GM23338 (cell line): Measurements from ENCODE around the gene AKT2. TPM values are rescaled to one million over a fixed set of nuclear protein-coding genes. Genes with fewer than 3 reads are reported as not detected.

Experiments
- ATAC-seq: fragments of 200-7000 bp; cut with Tn5 transposase; 3 replicates; pipeline ENCODE4 v1.9.1; 2020
- DNase-seq: peaks from one replicate; pipeline ENCODE4 v3.0.0-alpha.2; 2015; ENCODE audit warnings: low spot score
- H2AFZ ChIP-seq: fragments of 200-600 bp; sonication (generic); 2 replicates; pipeline ENCODE4 v1.8.0; 2016; ENCODE audit warnings: antibody characterized with exemption, mild to moderate bottlenecking, moderate library complexity
- H3F3A ChIP-seq: fragments of 200-600 bp; sonication (generic); replicated peaks from 2 replicates; pipeline ENCODE4 v1.8.0; 2017; ENCODE audit warnings: antibody characterized with exemption, mixed run types, low read depth
- H3K27ac ChIP-seq: fragments of 200-600 bp; sonication (generic); 2 replicates; pipeline ENCODE4 v1.6.1; 2016; ENCODE audit warnings: low read depth
- H3K27me3 ChIP-seq: fragments of 200-600 bp; sonication (generic); 2 replicates; pipeline ENCODE4 v1.8.0; 2016; ENCODE audit warnings: mild to moderate bottlenecking, mixed run types, moderate library complexity; ENCODE audit not compliant: insufficient read depth
- H3K36me3 ChIP-seq: fragments of 200-600 bp; sonication (generic); 2 replicates; pipeline ENCODE4 v1.8.0; 2016; ENCODE audit warnings: mild to moderate bottlenecking; ENCODE audit not compliant: insufficient read depth
- H3K4me1 ChIP-seq: fragments of 200-600 bp; sonication (generic); 2 replicates; pipeline ENCODE4 v1.8.0; 2016; ENCODE audit warnings: mild to moderate bottlenecking, moderate library complexity; ENCODE audit not compliant: insufficient read depth
- H3K4me2 ChIP-seq: fragments of 200-600 bp; sonication (generic); 2 replicates; pipeline ENCODE4 v1.7.1; 2017; ENCODE audit warnings: mixed run types
- H3K4me3 ChIP-seq: fragments of 200-600 bp; sonication (generic); 2 replicates; pipeline ENCODE4 v1.6.1; 2016; ENCODE audit warnings: mixed run types
- H3K79me2 ChIP-seq: fragments of 200-600 bp; sonication (generic); replicated peaks from 2 replicates; pipeline ENCODE4 v1.8.0; 2017; ENCODE audit warnings: mild to moderate bottlenecking; ENCODE audit not compliant: insufficient read depth
- H3K9me2 ChIP-seq: fragments of 200-600 bp; sonication (generic); 2 replicates; pipeline ENCODE4 v1.8.0; 2017; ENCODE audit not compliant: insufficient read depth
- H4K20me1 ChIP-seq: fragments of 200-600 bp; sonication (generic); replicated peaks from 2 replicates; pipeline ENCODE4 v1.8.0; 2017; ENCODE audit warnings: mild to moderate bottlenecking; ENCODE audit not compliant: insufficient read depth
- H3K27ac Mint-ChIP-seq: 2 replicates; pipeline ENCODE4 v1.8.0; 2020; ENCODE audit warnings: inconsistent platforms, mild to moderate bottlenecking, moderate library complexity, mixed read lengths
- H3K27me3 Mint-ChIP-seq: 3 replicates; pipeline ENCODE4 v1.8.0; 2022; ENCODE audit warnings: low read depth, mild to moderate bottlenecking, moderate library complexity, mixed read lengths, inconsistent platforms; ENCODE audit not compliant: insufficient read depth, poor library complexity
- H3K36me3 Mint-ChIP-seq: 3 replicates; pipeline ENCODE4 v1.8.0; 2021; ENCODE audit warnings: low read depth, mild to moderate bottlenecking, inconsistent platforms, moderate library complexity, mixed read lengths
- H3K4me1 Mint-ChIP-seq: 3 replicates; pipeline ENCODE4 v1.8.0; 2020; ENCODE audit warnings: mild to moderate bottlenecking, inconsistent platforms, mixed read lengths
- H3K4me3 Mint-ChIP-seq: 3 replicates; pipeline ENCODE4 v1.8.0; 2021; ENCODE audit warnings: moderate library complexity, mild to moderate bottlenecking, inconsistent platforms, mixed read lengths
- H3K9me3 Mint-ChIP-seq: 3 replicates; pipeline ENCODE4 v1.8.0; 2020; ENCODE audit warnings: moderate library complexity, mild to moderate bottlenecking, inconsistent platforms, mixed read lengths
- CREB1 ChIP-seq: fragments of 250-450 bp; sonication (Bioruptor Pico); IDR thresholded peaks from 2 replicates; pipeline ENCODE4 v1.5.0; 2020; ENCODE audit warnings: low read depth, mild to moderate bottlenecking, moderate library complexity
- EZH2 ChIP-seq: fragments of 200-600 bp; sonication (generic); IDR thresholded peaks from one replicate; pipeline ENCODE4 v1.8.0; 2017; ENCODE audit warnings: antibody characterized with exemption, mild to moderate bottlenecking, low read depth; ENCODE audit not compliant: unreplicated experiment
- EZH2phosphoT487 ChIP-seq: fragments of 200-600 bp; sonication (generic); IDR thresholded peaks from one replicate; pipeline ENCODE4 v1.8.1; 2018; ENCODE audit warnings: antibody characterized with exemption; ENCODE audit not compliant: unreplicated experiment
- JUNB ChIP-seq: IDR thresholded peaks from one replicate; pipeline ENCODE4 v1.6.1; 2016; ENCODE audit warnings: antibody characterized with exemption; ENCODE audit not compliant: unreplicated experiment
- NANOG ChIP-seq: IDR thresholded peaks from 2 replicates; pipeline ENCODE4 v1.6.1; 2016; ENCODE audit warnings: antibody characterized with exemption, borderline replicate concordance
- POLR2AphosphoS5 ChIP-seq: IDR thresholded peaks from 2 replicates; pipeline ENCODE4 v1.6.1; 2016; ENCODE audit warnings: antibody characterized with exemption, low read depth
- STAT1 ChIP-seq: IDR thresholded peaks from one replicate; pipeline ENCODE4 v1.6.1; 2016; ENCODE audit warnings: antibody characterized with exemption; ENCODE audit not compliant: unreplicated experiment
- ZNF114 ChIP-seq: fragments of 250-450 bp; sonication (Bioruptor Pico); IDR thresholded peaks from 2 replicates; pipeline ENCODE4 v1.5.0; 2020; ENCODE audit warnings: mild to moderate bottlenecking, moderate library complexity
- ZNF331 ChIP-seq: fragments of 250-450 bp; sonication (Bioruptor Pico); IDR thresholded peaks from 2 replicates; pipeline ENCODE4 v1.5.0; 2020; ENCODE audit warnings: low read depth, mild to moderate bottlenecking, moderate library complexity
- ZNF462 ChIP-seq: fragments of 250-450 bp; sonication (Bioruptor Pico); IDR thresholded peaks from 2 replicates; pipeline ENCODE4 v1.5.0; 2020; ENCODE audit warnings: mild to moderate bottlenecking, moderate library complexity
- polyA plus RNA-seq: library from polyadenylated mRNA; unstranded; fragments of >200 nt; fragmentation: Nextera tagmentation; extraction: Ambion mirVana; gene quantifications from 2 replicates; pipeline ENCODE4 v1.2.1, GENCODE V29; 2016
- total RNA-seq: library from RNA; depleted of rRNA; stranded (reverse); fragments of >200 nt; shearing (Covaris generic); gene quantifications from 2 replicates; pipeline ENCODE4 v1.2.3, GENCODE V29; 2014
- TF ChIP-seq, protein P1 (sequence below): IDR thresholded peaks from one replicate; pipeline ENCODE4 v1.6.1; 2018; ENCODE audit warnings: antibody characterized with exemption; ENCODE audit not compliant: unreplicated experiment
- TF ChIP-seq, protein P2 (sequence below), 2 experiments: fragments of 200-600 bp in 1 of 2; sonication (generic) in 1 of 2; conservative IDR thresholded peaks; 2 replicates each; pipeline versions ENCODE4 v1.5.1 to v1.6.1; 2016 to 2017; ENCODE audit warnings: antibody characterized with exemption in 2 of 2, low read depth in 2 of 2, mild to moderate bottlenecking in 2 of 2, moderate library complexity in 1 of 2
- TF ChIP-seq, protein P3 (sequence below): IDR thresholded peaks from 2 replicates; pipeline ENCODE4 v1.6.1; 2016; ENCODE audit warnings: antibody characterized with exemption

Gene AKT2
- total and polyA plus RNA-seq, 2 experiments from 2014 or later, result 17.6 to 123 TPM

GRCh38 chr19:40237791-40238190, 47.4 kb downstream of the AKT2 start:
- H3K27ac ChIP-seq, result no peak overlapping the region
- no peaks in the 10 kb centered on the region for H3K9me2 ChIP-seq
- TF ChIP-seq, protein P1, sequence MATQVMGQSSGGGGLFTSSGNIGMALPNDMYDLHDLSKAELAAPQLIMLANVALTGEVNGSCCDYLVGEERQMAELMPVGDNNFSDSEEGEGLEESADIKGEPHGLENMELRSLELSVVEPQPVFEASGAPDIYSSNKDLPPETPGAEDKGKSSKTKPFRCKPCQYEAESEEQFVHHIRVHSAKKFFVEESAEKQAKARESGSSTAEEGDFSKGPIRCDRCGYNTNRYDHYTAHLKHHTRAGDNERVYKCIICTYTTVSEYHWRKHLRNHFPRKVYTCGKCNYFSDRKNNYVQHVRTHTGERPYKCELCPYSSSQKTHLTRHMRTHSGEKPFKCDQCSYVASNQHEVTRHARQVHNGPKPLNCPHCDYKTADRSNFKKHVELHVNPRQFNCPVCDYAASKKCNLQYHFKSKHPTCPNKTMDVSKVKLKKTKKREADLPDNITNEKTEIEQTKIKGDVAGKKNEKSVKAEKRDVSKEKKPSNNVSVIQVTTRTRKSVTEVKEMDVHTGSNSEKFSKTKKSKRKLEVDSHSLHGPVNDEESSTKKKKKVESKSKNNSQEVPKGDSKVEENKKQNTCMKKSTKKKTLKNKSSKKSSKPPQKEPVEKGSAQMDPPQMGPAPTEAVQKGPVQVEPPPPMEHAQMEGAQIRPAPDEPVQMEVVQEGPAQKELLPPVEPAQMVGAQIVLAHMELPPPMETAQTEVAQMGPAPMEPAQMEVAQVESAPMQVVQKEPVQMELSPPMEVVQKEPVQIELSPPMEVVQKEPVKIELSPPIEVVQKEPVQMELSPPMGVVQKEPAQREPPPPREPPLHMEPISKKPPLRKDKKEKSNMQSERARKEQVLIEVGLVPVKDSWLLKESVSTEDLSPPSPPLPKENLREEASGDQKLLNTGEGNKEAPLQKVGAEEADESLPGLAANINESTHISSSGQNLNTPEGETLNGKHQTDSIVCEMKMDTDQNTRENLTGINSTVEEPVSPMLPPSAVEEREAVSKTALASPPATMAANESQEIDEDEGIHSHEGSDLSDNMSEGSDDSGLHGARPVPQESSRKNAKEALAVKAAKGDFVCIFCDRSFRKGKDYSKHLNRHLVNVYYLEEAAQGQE, result no peak
- TF ChIP-seq EZH2phosphoT487 (no peak), EZH2 (no peak), STAT1 (no peak), CREB1 (CRISPR knock-in tag) (no peak), JUNB (no peak), ZNF331 (CRISPR knock-in tag) (no peak), NANOG (no peak), ZNF114 (CRISPR knock-in tag) (no peak), ZNF462 (no peak), POLR2AphosphoS5 (no peak)
- TF ChIP-seq, protein P2, sequence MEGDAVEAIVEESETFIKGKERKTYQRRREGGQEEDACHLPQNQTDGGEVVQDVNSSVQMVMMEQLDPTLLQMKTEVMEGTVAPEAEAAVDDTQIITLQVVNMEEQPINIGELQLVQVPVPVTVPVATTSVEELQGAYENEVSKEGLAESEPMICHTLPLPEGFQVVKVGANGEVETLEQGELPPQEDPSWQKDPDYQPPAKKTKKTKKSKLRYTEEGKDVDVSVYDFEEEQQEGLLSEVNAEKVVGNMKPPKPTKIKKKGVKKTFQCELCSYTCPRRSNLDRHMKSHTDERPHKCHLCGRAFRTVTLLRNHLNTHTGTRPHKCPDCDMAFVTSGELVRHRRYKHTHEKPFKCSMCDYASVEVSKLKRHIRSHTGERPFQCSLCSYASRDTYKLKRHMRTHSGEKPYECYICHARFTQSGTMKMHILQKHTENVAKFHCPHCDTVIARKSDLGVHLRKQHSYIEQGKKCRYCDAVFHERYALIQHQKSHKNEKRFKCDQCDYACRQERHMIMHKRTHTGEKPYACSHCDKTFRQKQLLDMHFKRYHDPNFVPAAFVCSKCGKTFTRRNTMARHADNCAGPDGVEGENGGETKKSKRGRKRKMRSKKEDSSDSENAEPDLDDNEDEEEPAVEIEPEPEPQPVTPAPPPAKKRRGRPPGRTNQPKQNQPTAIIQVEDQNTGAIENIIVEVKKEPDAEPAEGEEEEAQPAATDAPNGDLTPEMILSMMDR (conservative IDR thresholded peaks at IDR 0.05; ENCODE audit: low read depth in 2 of 2), result no peak
- TF ChIP-seq, protein P3, sequence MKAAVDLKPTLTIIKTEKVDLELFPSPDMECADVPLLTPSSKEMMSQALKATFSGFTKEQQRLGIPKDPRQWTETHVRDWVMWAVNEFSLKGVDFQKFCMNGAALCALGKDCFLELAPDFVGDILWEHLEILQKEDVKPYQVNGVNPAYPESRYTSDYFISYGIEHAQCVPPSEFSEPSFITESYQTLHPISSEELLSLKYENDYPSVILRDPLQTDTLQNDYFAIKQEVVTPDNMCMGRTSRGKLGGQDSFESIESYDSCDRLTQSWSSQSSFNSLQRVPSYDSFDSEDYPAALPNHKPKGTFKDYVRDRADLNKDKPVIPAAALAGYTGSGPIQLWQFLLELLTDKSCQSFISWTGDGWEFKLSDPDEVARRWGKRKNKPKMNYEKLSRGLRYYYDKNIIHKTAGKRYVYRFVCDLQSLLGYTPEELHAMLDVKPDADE, result no peak
- ATAC-seq (no peak), DNase-seq (no peak)
- Mint-ChIP-seq H3K9me3 (no peaks in the 10 kb centered on the region), H3K36me3 (peaks cover 27% of the 10 kb centered on the region), H3K4me3 (no peak overlapping the region), H3K27me3 (peaks cover 10% of the 10 kb centered on the region), H3K27ac (no peak overlapping the region), H3K4me1 (no peaks in the 10 kb centered on the region)
- no peaks in the 10 kb centered on the region; the same call in 1 of the 2 replicates for H4K20me1 ChIP-seq
- H3K4me3 ChIP-seq, result no peak overlapping the region
- no peaks in the 10 kb centered on the region; the same call in 1 of the 2 replicates for H3K36me3 ChIP-seq
- no peaks in the 10 kb centered on the region for H3F3A ChIP-seq
- no peaks in the 10 kb centered on the region for H3K79me2 ChIP-seq
- H3K4me2 ChIP-seq, result no peak overlapping the region
- H2AFZ ChIP-seq, result no peak overlapping the region
- no peaks in the 10 kb centered on the region for H3K27me3 ChIP-seq
- H3K4me1 ChIP-seq, result no peaks in the 10 kb centered on the region; the same call in 1 of the 2 replicates
